Amniotic epithelial cell (primary cell): ENCODE measurements around the gene MLC1.

Experiments
- DNase-seq: peaks from one replicate; pipeline ENCODE4 v3.0.0-alpha.2; 2010; ENCODE audit warnings: low read depth

MLC1 gene

DNA sequence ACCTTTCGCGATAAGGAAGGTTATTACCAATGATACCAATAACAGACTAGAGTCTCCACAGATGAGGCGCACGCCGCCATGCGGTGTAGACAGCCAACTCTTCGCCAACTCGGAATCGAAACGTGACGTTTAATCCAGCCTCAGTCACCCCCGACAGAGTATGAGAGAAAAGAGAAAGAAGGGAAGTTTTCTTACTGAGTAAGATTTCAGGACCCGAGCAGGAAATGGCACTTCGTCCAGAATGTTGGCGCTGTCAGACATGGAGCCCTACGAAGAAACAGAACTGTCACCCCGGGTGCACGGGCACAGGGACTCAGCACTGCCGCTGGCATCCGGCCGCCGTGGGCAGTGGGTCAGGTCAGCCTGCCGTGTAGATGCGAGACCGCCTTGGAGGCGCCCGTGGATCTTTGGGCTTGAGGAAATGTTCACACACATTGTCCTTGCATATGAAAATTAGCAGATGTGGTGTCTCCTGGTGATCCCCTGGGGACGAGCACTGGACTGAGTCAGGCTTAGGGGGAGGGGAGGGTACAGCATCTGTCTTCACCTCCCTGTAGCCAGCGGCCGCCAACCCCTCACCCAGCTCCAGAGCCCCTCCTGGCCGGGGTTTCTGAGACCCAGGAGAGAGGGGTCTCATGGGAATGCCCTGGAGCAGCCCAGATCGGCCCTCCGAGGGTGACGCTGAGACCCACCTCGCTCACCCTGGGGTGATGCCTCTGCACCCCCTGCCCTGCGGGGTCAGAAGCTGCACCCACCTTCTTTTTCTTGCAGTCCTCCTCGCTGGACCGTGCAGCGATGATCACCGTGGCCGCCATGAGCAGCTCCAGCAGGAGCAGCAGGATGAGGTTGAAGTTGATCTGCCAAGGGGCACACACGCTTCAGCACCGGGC, 8.3 kb downstream of the MLC1 start:
- no peak for DNase-seq

GRCh38 chr22:50074551-50075530, 10.4 kb downstream of the MLC1 start:
- DNase-seq: peak; percentile 57

- no peak for DNase-seq
These were observed 11.2 kb downstream of the MLC1 start for GRCh38 chr22:50074056-50074455.

- no peak for DNase-seq
These were observed 12.3 kb downstream of the MLC1 start for GRCh38 chr22:50072714-50073538.

DNA sequence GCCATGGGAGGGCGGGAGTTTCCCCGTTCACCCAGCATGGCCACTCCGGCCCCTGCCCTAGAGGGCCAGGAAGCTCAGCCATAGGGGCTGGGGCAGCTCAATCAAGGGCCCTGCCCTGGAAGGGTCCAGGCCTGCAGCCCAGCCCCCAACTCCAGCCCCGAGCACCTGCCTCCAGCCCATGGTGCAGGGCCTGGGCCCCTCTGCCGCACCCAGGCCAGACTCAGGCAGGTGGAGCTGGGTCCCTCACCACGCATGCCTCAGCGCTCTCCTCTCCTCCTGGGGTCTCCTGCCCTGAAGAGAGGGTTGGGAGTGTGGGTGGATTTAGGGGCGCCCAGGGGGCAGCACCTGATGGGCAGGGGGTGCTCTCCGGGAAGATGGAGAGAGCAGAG, 13.1 kb downstream of the MLC1 start:
- DNase-seq: no peak

DNA sequence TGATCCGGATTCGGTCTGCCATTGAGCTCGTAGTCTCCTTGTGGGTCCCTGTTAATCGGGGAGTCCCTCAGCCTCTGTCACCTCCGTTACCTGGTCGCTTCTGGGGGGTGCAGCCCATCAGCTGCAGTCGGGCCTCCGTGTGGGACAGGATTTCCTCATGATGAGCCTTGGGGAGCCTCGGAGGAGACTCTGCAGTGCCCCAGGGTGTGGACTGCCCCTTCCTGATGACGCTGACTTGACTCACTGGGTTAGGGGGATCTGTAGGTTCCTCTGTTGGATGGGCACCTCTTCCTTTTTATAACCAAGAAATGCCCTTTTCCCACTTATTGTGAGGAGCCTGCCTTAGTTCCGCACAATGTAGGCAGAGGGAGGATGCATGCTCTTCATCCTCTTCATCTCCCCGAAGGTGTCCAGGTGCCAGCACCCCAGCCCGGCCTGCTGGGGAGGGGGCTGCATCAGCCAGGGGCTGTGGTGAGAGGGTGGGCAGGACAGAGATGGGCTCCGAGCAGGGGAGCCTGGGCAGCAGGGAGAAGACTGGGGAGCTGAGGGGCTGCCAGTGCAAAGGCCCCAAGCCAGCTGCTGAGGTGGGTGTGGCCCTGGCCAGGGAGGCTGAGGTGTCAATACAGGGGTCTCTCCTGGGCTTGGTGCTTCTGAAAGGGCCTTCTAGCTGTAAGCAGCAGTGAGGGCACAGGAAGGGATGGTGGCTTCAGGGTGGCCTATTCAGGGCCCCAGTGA, 13.6 kb downstream of the MLC1 start:
- DNase-seq: no peak

- DNase-seq: no peak
These were observed 14.9 kb downstream of the MLC1 start for GRCh38 chr22:50070366-50070765.

DNA sequence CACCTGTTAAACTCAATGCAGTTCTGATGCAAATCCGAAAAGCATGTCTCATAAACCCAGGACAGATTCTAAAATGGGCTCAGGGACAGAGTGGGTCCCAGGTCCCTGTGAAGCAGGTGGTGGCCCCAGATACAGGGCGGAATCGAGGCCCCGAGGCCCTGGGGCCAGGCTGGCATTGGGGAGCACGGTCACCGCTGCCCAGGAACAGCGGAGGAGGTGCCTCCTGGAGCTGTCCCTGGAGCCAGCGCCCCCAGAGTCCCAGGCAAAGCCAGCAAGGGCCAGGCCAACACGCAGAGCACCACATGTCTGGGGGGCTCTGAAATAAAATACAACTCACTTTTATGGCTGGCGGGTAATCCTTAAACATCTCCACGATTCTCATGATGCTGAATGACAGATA, 17.1 kb downstream of the MLC1 start:
- no peak for DNase-seq

- no peak for DNase-seq
These were observed 18.0 kb downstream of the MLC1 start for GRCh38 chr22:50067244-50067643.

DNA sequence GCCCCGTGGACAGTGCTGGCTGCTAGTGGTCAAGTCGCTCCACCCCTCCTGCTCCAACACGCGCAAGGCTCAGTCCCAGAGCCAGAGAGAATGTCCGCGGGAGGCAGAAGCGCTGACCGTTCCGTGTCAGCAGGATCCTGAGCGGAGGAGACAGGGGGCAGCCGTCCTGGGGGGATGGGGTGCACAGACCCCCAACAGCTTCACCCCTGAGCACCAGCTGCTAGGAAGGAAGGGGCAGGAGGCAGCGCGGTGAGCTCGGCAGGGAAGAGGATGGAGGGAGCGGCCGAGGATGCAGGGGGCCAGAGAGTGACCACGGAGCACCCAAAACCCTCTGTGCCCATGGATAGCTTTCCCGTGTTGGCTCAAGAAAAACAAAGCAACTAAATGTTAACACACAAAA, 20.8 kb downstream of the MLC1 start:
- no peak for DNase-seq

GRCh38 chr22:50063589-50064393, 21.4 kb downstream of the MLC1 start:
- DNase-seq: no peak

GRCh38 chr22:50062509-50063135, 22.6 kb downstream of the MLC1 start:
- no peak for DNase-seq

GRCh38 chr22:50061824-50062355, 23.3 kb downstream of the MLC1 start:
- DNase-seq: no peak

- no peak for DNase-seq
These were observed 23.9 kb downstream of the MLC1 start for GRCh38 chr22:50061141-50061823.

DNA sequence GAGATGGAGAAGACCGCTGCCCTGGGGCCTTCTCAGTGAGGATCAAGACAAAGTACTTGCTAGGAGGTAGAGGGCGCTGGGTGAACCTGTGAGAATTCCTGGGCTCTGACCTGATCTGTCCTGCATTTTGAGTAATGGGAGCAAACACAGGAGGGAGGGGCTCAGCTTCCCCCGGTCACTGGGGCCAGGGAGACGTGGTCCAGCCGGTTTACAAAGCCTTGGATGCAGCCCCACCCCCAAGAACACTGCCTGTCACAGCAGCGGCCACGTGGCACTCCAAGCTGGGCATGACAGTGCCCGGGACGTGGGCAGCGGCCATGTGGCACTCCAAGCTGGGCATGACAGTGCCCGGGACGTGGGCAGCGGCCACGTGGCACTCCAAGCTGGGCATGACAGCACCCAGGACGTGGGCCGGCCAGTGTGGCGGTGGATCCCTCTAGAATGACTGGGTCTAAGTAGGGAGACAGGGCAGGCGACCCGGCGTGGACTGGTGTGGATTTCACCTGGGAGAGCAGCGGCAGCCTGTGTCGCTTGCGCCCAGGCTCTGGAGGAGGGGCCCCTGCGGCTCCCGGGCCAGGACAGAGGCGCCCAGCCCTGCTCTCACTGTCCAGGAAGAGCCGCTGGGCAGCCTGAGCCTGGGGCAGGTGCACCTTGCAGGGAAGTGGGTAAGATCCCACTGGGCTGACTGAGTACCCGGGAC, 24.6 kb downstream of the MLC1 start:
- DNase-seq: no peak

DNA sequence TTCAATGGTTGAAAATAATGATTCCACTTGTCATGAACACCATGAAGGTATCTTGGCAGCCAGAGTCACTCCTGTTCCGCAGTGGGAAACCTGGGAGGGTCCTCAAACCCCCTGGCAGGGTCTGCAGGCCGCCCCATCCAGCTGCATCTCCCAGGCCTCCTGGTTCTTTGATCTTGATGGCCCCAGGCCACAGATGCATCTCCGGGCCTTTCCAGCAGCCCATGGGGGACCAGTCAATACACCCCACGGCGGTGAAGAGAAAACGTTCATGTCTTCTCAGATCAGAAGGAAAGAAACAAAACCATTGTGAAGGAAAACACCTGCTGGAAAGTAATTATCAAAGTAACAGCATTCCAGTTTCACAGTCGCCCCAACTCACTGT, 25.4 kb downstream of the MLC1 start:
- DNase-seq: no peak

DNA sequence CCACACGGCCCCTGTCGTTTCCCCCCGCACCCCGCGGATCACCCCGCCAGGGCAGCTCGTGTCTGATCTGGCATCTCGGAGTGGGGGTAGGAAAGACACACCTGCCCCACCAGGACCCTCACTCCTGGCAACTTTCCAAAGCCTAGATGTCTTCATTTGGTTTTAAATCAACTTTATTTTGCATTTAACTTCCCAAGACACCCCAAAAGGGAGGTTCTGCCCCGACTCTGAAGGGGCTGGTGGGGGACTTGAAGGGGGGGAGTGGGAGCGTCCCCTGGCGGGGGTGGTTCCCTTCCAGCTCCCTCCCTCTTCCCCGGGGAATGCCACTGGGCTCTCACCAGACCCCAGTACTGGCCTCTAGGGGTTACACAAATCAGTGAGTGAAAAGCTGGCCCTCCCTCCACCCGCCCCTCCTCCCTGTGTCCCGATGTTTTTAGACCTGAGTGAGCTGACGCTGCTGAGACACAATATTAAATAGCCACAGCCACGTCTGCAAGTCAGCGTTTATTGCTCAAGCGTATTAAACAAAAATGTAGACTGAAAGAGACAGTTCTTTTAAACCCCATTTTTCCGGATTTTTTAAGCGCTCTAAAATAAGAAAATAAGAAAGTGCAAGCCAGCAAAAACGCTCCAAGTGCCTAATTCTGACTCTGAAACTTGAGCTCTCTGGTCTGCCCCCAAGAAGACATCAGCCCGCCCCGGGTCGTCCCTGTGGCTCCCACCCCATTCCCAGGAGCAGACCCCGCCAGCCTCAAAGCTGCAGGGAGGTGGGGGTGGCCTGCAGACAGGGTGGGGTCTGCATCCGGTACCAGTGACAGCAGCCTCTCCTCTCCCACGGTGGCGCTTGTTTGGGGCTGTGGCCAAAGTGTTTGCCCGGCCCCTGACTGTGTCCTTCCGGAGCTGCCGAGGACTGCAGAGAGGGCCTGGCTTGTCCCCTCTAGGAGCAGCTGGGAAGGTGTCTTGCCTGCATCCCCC, 26.0 kb downstream of the MLC1 start:
- peak; percentile 55 for DNase-seq
